ENCODE results near the gene PTPRN2. TPM values are rescaled to one million over a fixed set of nuclear protein-coding genes. Genes with fewer than 3 reads are reported as not detected.

PTPRN2 gene
- total and polyA plus RNA-seq, 2 donors from 2014 or later: 4.8 to 6.2 TPM

DNA sequence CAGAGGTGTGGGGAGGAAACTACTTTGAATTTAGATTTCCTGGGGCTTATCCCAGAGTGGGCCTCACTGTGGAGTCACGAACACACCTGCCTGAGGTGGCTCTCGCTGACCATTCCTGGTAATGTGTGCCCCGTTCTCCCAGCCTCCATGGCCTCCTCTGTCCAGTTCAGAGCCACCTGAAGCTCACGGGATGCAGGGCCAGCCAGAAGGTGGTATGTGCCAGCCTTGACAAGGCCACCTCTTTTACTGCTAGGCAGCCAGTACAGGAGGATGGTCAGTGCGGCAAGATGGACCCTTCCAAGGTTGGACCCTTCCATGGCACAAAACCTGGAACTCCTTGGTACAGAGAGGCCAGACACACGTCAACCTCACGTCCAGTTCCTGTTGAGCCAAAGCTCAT is 1040.5 kb downstream of the PTPRN2 start:
- H3K36me3 ChIP-seq (ENCODE audit: control insufficient read depth in 2 of 3, insufficient read depth in 3 of 3, low read length in 3 of 3): no peaks in the 10 kb centered on the region
- H3K4me1 ChIP-seq (ENCODE audit: control insufficient read depth in 2 of 3, insufficient read depth in 2 of 3, low read depth in 1 of 3, low read length in 3 of 3): no peaks in the 10 kb centered on the region
- H3K9ac ChIP-seq (ENCODE audit: low read length in 3 of 3): no peak overlapping the region
- H3K9me3 ChIP-seq (ENCODE audit: control insufficient read depth in 2 of 3, insufficient read depth in 1 of 3, low read length in 3 of 3): no peaks in the 10 kb centered on the region
- intact Hi-C loops (cut with DNase I): no loop called here
- FAIRE-seq: no peak
- no peak overlapping the region for H3K27ac ChIP-seq (ENCODE audit: low read depth in 2 of 2, low read length in 2 of 2)
- no peaks in the 10 kb centered on the region for H3K27me3 ChIP-seq (ENCODE audit: control insufficient read depth, insufficient read depth, low read length)
- TF ChIP-seq, protein P1, sequence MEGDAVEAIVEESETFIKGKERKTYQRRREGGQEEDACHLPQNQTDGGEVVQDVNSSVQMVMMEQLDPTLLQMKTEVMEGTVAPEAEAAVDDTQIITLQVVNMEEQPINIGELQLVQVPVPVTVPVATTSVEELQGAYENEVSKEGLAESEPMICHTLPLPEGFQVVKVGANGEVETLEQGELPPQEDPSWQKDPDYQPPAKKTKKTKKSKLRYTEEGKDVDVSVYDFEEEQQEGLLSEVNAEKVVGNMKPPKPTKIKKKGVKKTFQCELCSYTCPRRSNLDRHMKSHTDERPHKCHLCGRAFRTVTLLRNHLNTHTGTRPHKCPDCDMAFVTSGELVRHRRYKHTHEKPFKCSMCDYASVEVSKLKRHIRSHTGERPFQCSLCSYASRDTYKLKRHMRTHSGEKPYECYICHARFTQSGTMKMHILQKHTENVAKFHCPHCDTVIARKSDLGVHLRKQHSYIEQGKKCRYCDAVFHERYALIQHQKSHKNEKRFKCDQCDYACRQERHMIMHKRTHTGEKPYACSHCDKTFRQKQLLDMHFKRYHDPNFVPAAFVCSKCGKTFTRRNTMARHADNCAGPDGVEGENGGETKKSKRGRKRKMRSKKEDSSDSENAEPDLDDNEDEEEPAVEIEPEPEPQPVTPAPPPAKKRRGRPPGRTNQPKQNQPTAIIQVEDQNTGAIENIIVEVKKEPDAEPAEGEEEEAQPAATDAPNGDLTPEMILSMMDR (IDR thresholded peaks at IDR 0.05; ENCODE audit: borderline replicate concordance, extremely low read depth, insufficient read depth): no peak
- DNase-seq: peak in 2 of 5 donors; percentile 19 to 42
- H3K4me3 ChIP-seq (ENCODE audit: low read length in 3 of 3): no peak overlapping the region

DNA sequence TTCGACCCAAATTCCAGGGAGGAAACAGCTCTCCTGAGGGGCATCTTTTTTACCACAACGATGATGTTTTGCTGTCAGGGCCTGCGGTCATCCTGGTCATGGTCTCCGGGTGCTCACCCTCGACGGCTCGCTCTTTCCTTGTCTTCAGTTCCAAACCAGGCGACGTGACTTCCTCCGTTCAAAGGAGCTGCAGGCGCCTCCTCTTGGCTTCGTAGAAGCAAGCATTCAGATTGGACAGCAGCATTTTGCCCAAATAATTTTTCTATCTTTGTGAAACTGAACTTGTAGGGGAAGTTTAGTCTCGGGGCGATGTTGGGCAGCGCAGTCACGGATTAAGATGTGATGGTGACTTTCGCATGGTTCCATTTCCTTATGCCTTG is 1042.0 kb downstream of the PTPRN2 start:
- Histone ChIP-seq H3K36me3 (ENCODE audit: control insufficient read depth in 2 of 3, insufficient read depth in 3 of 3, low read length in 3 of 3) (no peaks in the 10 kb centered on the region), H3K9me3 (ENCODE audit: control insufficient read depth in 2 of 3, insufficient read depth in 1 of 3, low read length in 3 of 3) (no peaks in the 10 kb centered on the region), H3K4me1 (ENCODE audit: control insufficient read depth in 2 of 3, insufficient read depth in 2 of 3, low read depth in 1 of 3, low read length in 3 of 3) (no peaks in the 10 kb centered on the region), H3K27ac (ENCODE audit: low read depth in 2 of 2, low read length in 2 of 2) (no peak overlapping the region), H3K4me3 (ENCODE audit: low read length in 3 of 3) (no peak overlapping the region), H3K27me3 (ENCODE audit: control insufficient read depth, insufficient read depth, low read length) (no peaks in the 10 kb centered on the region), H3K9ac (ENCODE audit: low read length in 3 of 3) (no peak overlapping the region)
- intact Hi-C loops (cut with DNase I): no loop called here
- DNase-seq (peak in 1 of 5 donors; percentile 8), FAIRE-seq (no peak)
- TF ChIP-seq, protein P1 (IDR thresholded peaks at IDR 0.05; ENCODE audit: borderline replicate concordance, extremely low read depth, insufficient read depth): no peak

DNA sequence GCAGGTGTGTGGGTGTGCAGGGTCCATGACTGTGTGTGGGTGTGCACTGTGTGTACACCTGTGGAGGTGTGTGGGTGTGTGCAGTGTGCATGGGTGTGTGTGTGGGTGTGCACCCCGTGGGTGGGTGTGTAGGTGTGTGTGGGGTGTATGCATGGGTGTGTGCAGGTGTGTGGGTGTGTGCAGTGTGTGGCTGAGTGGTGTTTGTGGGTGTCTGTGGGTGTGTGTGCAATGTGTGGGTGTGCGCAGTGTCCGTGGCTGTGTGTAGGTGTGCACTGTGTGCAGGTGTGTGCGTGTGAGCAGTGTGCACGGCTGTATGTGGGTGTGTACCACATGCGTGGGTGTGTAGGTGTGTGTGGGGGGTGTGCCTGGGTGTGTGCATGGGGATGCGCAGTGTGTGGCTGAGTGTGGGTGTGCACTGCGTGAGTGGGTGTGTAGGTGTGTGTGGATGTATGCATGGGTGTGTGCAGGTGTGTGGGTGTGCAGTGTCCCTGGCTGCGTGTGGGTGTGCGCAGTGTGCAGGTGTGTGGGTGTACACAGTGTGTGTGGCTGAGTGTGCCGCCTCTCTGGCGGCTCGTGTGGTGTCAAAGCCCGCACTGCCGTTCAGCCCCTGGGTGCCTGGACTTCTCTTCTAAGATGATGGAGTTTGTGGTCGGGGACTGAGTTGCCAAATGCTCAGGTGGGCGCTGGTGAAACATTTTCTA is 1042.5 kb downstream of the PTPRN2 start:
- Histone ChIP-seq H3K27me3 (ENCODE audit: control insufficient read depth, insufficient read depth, low read length) (no peaks in the 10 kb centered on the region), H3K27ac (ENCODE audit: low read depth in 2 of 2, low read length in 2 of 2) (no peak overlapping the region), H3K9ac (ENCODE audit: low read length in 3 of 3) (no peak overlapping the region), H3K9me3 (ENCODE audit: control insufficient read depth in 2 of 3, insufficient read depth in 1 of 3, low read length in 3 of 3) (no peaks in the 10 kb centered on the region), H3K4me1 (ENCODE audit: control insufficient read depth in 2 of 3, insufficient read depth in 2 of 3, low read depth in 1 of 3, low read length in 3 of 3) (no peaks in the 10 kb centered on the region), H3K36me3 (ENCODE audit: control insufficient read depth in 2 of 3, insufficient read depth in 3 of 3, low read length in 3 of 3) (no peaks in the 10 kb centered on the region), H3K4me3 (ENCODE audit: low read length in 3 of 3) (no peak overlapping the region)
- FAIRE-seq (no peak), DNase-seq (peak in 1 of 5 donors; percentile 35)
- intact Hi-C loops (cut with DNase I): no loop called here
- TF ChIP-seq, protein P1 (IDR thresholded peaks at IDR 0.05; ENCODE audit: borderline replicate concordance, extremely low read depth, insufficient read depth): no peak

DNA sequence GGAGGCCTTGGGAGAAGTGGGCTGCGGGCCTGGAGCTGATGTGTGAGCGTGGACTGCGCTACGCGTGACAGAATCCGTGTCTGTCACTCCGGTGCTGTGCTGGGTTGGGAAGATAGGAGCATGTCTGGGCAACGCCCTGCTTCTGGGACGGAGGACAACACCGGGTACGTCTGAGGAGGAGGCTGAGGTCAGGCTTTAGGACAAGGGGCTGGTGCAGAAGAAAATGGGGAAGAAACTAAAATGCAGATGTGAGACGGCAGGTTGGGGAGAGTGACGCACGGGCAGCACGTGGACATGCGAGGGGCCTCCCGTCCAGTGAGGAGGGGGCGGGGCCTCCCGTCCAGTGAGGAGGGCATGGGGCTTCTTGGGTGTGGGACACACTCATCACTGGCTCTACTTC is 1043.4 kb downstream of the PTPRN2 start:
- Histone ChIP-seq H3K9ac (ENCODE audit: low read length in 3 of 3) (no peak overlapping the region), H3K4me3 (ENCODE audit: low read length in 3 of 3) (no peak overlapping the region), H3K9me3 (ENCODE audit: control insufficient read depth in 2 of 3, insufficient read depth in 1 of 3, low read length in 3 of 3) (no peaks in the 10 kb centered on the region), H3K27me3 (ENCODE audit: control insufficient read depth, insufficient read depth, low read length) (no peaks in the 10 kb centered on the region), H3K36me3 (ENCODE audit: control insufficient read depth in 2 of 3, insufficient read depth in 3 of 3, low read length in 3 of 3) (no peaks in the 10 kb centered on the region), H3K27ac (ENCODE audit: low read depth in 2 of 2, low read length in 2 of 2) (no peak overlapping the region), H3K4me1 (ENCODE audit: control insufficient read depth in 2 of 3, insufficient read depth in 2 of 3, low read depth in 1 of 3, low read length in 3 of 3) (no peaks in the 10 kb centered on the region)
- FAIRE-seq (no peak), DNase-seq (peak in 1 of 5 donors; percentile 22)
- intact Hi-C loops (cut with DNase I): no loop called here
- TF ChIP-seq, protein P1 (IDR thresholded peaks at IDR 0.05; ENCODE audit: borderline replicate concordance, extremely low read depth, insufficient read depth): no peak

All from kidney (tissue), 14 donors.